ENCODE measurements around the gene GK2. TPM values are rescaled to one million over a fixed set of nuclear protein-coding genes. Genes with fewer than 3 reads are reported as not detected.

GK2 gene
- total RNA-seq, 3 donors from 2014 or later = 0.16 TPM; not detected in 2

GRCh38 chr4:79358438-79358837 is 49.6 kb downstream of the GK2 start:
- TF ChIP-seq POLR2A (IDR thresholded peaks at IDR 0.05) (no peak), POLR2AphosphoS5 (IDR thresholded peaks at IDR 0.05) (no peak)
- TF ChIP-seq, protein P1, sequence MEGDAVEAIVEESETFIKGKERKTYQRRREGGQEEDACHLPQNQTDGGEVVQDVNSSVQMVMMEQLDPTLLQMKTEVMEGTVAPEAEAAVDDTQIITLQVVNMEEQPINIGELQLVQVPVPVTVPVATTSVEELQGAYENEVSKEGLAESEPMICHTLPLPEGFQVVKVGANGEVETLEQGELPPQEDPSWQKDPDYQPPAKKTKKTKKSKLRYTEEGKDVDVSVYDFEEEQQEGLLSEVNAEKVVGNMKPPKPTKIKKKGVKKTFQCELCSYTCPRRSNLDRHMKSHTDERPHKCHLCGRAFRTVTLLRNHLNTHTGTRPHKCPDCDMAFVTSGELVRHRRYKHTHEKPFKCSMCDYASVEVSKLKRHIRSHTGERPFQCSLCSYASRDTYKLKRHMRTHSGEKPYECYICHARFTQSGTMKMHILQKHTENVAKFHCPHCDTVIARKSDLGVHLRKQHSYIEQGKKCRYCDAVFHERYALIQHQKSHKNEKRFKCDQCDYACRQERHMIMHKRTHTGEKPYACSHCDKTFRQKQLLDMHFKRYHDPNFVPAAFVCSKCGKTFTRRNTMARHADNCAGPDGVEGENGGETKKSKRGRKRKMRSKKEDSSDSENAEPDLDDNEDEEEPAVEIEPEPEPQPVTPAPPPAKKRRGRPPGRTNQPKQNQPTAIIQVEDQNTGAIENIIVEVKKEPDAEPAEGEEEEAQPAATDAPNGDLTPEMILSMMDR (IDR thresholded peaks at IDR 0.05) = no peak
- Histone ChIP-seq H3K27ac (no peak overlapping the region), H3K4me1 (no peaks in the 10 kb centered on the region), H3K36me3 (no peaks in the 10 kb centered on the region), H3K27me3 (no peaks in the 10 kb centered on the region), H3K4me3 (no peak overlapping the region), H3K9me3 (no peaks in the 10 kb centered on the region)
- intact Hi-C loops (cut with DNase I; ENCODE audit: low total_unique reads) = no loop called here
- no peak for DNase-seq (ENCODE audit: low spot score in 2 of 2)

DNA sequence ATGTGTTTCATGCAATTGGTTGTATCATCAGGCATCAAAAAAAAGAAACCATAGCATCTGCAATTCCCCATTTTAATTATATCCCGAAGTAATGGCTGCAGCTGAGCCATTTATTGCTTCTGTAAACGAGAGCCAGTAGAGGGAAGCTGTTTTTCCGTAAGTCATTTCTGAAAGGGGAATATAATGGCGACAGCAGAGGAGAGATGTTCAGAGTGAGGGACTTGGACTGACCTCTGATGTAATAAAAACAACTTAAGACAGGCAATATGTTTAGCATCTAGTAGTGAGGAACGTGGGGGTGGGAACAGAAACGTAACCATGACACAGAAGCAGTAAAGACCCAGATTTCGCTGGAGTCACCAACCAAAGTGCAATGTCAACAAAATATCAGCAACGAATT is 50.7 kb downstream of the GK2 start:
- Histone ChIP-seq H3K36me3 (no peaks in the 10 kb centered on the region), H3K27ac (no peak overlapping the region), H3K4me1 (no peaks in the 10 kb centered on the region), H3K4me3 (no peak overlapping the region), H3K27me3 (no peaks in the 10 kb centered on the region), H3K9me3 (no peaks in the 10 kb centered on the region)
- no peak for DNase-seq (ENCODE audit: low spot score in 2 of 2)
- TF ChIP-seq POLR2A (IDR thresholded peaks at IDR 0.05) = no peak
- TF ChIP-seq POLR2AphosphoS5 (IDR thresholded peaks at IDR 0.05) = no peak
- TF ChIP-seq, protein P1 (IDR thresholded peaks at IDR 0.05) = no peak
- intact Hi-C loops (cut with DNase I; ENCODE audit: low total_unique reads) = no loop called here

Other genes with a start within 250 kb of the GK2 start
- gene NAA11, start 82.2 kb downstream of the GK2 start, total RNA-seq = not detected

All from breast epithelium (tissue), 4 donors.